GM21723 (cell line): Measurements from ENCODE around the gene LIPC.

Experiments
- ATAC-seq: cut with Tn5 transposase; IDR thresholded peaks from one replicate; pipeline ENCODE4 v1.9.1; 2021; ENCODE audit warnings: mild to moderate bottlenecking, moderate library complexity; ENCODE audit not compliant: unreplicated experiment

The LIPC gene

GRCh38 chr15:58490888-58491473, 59.2 kb downstream of the LIPC start:
- ATAC-seq = no peak

DNA sequence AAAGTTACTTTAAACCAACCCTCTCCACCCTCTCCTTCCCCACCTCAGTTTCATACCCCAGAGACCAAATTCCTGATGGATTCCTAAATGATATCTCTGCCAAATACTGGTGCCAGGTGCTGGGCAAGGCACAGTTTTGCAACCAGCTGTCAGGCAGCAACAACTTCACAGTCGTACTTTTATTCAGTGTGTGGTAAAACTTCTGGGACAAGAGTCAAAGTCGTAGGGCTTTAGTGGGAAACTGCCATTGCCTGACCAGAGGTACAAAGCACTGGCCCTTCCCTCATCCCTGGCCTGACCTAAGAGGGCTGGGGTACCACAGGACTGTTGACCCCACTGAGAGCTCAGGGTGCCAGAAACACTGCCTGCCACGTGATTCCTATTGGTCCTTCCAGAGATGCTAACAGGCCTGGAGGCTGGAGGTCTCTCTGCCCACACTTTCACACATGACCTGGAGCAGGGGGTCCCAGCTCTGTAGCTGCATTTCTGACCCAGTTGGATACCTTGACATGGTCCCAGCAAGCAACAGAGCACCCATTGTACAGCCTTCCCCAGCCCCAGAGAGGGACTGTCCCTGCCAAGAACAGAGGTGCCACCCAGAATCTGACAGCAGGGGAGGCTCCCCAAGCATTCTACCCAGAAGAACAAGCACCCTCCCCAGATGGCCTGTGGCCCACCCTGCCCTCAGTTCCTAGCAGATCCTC, 59.9 kb downstream of the LIPC start:
- ATAC-seq = no peak

DNA sequence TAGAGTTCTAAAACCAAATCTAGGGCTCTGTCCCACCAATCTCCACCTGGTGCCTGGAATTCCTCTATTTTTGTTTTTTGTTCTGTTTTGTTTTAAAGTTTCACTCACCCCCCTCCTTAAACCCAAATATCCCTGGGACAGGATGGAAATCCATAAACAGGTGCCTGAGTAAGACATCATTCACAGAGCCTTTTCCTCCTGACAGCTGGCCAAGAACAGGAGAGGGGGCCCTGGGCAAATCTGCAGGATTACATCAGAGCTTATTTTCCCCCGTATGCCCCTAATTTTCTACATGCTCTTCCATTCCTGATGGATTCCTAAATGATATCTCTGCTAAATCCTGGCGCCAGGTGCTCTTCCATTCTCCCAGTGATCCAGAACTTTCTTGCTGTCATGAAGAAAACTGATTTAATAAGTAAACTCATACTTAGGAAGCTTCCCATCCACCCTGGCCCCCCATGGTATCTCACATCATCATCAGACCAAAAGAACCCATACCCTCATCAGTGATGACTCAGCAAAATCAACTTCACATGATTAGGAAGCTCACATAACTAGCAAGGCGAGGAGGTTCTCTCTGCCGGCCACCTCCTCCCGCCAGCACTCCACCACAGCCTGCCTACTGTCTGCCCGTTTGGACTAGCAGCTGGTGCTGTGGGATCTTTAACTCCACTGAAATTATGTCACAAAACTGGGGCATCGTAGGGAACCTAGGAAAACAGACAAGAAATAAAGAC, 61.0 kb downstream of the LIPC start:
- no peak for ATAC-seq

DNA sequence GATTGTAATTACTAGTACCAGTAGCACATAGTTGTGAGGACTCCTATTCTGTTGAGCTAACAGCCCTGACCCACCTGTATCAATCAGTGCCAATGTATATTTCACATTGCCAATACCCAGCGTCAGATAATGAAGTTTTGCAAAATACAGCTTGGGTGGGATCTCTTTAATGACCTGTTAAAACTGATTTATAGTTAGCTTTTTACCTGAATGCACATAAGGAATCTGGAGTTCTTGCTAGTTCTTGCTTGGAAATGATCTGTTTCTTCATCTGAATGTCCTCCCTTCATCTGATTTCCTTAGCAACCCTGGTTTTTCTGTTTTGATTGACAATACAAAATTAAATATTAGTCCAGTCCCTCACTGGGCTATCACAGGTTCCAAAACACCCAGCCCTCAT, 62.8 kb downstream of the LIPC start:
- ATAC-seq = no peak

GRCh38 chr15:58495891-58496408, 64.2 kb downstream of the LIPC start:
- no peak for ATAC-seq

- ATAC-seq = no peak
Measured at GRCh38 chr15:58497046-58497785, 65.4 kb downstream of the LIPC start.

DNA sequence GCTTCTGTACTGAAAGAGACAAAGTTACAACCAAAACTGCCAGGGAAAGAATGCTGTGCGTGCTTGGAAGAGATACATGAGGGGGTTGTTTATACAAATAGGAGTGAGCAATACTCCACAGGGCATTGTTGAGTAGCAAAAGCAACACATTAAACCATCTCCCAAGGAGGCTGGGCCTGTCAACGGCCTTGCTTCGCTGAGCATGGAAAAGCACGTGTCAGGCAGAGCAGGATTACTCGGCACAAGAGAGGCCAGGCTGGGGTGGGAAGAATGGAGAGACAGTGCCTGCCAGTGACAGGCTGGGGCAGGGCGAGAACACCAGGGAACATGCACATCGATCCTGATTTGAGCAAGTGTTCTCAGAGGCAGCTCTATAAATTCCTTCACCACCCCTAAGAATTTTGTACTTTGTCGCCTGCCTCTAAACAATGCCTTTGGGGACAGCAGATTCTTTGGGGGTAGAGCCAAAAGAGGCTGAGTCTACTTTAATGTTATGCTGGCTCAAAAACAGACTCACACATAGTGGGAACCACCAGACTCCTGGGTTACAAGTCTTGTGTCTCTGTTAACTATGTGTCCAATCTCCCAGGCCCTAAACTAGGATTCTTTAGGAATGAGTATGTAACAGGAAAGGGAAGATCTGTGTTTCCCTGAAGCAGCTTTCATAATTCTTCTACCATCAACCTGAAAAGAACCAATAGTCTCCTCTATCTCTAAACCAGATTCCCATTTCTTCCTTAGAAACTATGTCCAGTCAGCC, 67.2 kb downstream of the LIPC start:
- ATAC-seq = no peak

GRCh38 chr15:58501006-58501405, 69.2 kb downstream of the LIPC start:
- ATAC-seq = no peak

- ATAC-seq = no peak
Measured at GRCh38 chr15:58501636-58502188, 69.9 kb downstream of the LIPC start.

- ATAC-seq = no peak
Measured at GRCh38 chr15:58503139-58504027, 71.6 kb downstream of the LIPC start.

GRCh38 chr15:58504674-58505234, 73.0 kb downstream of the LIPC start:
- ATAC-seq = no peak

GRCh38 chr15:58505581-58505980, 73.8 kb downstream of the LIPC start:
- no peak for ATAC-seq

GRCh38 chr15:58506064-58506490, 74.3 kb downstream of the LIPC start:
- no peak for ATAC-seq

DNA sequence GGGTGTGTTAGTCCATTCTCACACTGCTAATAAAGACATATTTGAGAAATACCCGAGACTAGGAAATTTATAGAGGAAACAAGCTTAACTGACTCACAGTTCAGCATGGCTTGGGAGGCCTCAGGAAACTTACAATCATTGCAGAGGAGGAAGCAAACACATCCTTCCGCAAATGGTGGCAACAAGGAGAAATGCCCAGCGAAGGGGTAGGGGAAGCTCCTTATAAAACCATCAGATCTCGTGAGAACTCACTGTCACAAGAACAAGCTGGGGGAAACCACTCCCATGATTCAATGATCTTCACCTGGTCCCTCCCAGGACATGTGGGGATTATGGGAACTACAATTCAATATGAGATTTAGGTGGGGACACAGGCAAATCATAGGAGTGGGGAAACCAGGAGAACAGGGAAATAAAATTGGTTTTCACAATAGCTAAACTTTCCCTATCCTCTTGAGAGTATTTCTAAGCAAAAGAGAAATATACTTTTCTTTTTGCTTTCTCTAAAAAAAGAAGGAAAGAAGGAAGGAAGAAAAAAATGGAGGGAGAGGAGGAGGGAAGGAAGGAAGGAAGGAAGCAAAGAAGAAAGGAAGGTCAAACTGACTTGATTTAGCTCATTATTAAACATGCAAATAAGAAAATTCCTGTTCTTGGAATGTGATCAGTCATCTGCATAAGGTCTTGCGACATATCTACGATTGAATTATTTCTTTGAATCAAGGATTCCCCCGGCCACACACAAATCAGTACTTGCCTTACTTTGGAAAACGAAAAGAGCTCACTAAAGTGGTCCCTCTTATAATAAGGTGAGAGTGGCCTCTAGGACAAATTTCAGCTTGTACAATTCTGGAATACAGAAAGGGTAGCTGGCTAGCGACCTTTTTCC, 75.2 kb downstream of the LIPC start:
- no peak for ATAC-seq

DNA sequence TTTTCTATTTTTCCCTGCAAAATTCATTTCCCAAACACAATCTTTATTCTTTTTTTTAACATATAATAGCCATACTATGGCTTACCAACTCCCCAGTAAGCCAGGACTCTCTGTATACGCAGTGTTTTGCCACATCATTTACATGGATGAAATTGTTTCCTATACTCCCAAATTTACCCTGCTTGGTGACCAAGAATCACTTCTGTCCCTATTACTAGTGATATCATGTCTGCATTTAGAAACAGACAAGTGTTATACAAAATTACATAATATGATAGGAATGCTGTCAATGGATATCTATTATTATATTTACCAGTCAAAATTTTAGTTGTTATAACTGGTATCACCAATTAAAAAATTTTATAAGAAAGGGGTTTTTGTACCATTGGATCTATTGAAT, 77.8 kb downstream of the LIPC start:
- no peak for ATAC-seq

- no peak for ATAC-seq
Measured at GRCh38 chr15:58510715-58511598, 79.2 kb downstream of the LIPC start.

DNA sequence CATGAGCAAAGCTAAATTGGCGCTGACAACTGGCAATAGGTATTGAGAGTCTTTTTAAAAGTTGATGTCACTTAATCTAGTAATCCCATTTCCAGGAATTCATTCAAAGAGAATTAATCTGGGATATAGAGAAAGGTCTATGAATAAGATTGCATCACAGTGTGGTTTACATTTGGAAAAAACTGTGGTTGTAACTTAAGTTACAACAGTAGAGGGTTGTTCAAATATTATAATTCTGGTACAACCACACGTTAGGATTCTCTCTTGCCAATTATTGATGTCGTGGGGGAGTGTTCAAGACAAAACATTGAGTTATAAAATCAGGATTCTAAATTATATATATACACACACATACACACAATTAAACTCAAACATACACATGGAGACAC, 79.8 kb downstream of the LIPC start:
- no peak for ATAC-seq
